Measurements from ENCODE around the gene AOPEP.

GRCh38 chr9:95029288-95029687, 302.8 kb downstream of the AOPEP start:
- TF ChIP-seq POLR2AphosphoS5 (IDR thresholded peaks at IDR 0.05): no peak
- TF ChIP-seq CTCF (IDR thresholded peaks at IDR 0.05 in 8 of 11, conservative IDR thresholded peaks at IDR 0.05 in 3 of 11): no peak
- no peak for TF ChIP-seq POLR2A (IDR thresholded peaks at IDR 0.05)

Measured in spleen (tissue), 7 donors.